Endothelial cell of hepatic sinusoid (primary cell): ENCODE results near the gene OPN1SW.

Experiments
- in situ Hi-C: cut with HindIII; loops from 2 replicates; pipeline ENCODE4 v1.10.0; 2017; ENCODE audit warnings: low sequenced_read_pairs

OPN1SW gene

GRCh38 chr7:128763541-128763940, 12.1 kb downstream of the OPN1SW start:
- in situ Hi-C loops, result no loop called here

- in situ Hi-C loops, result no loop called here
Measured at GRCh38 chr7:128759242-128759641, 16.4 kb downstream of the OPN1SW start.

- in situ Hi-C loops, result no loop called here
Measured at GRCh38 chr7:128758553-128758952, 17.0 kb downstream of the OPN1SW start.

- in situ Hi-C loops, result no loop called here
Measured at GRCh38 chr7:128757203-128757602, 18.4 kb downstream of the OPN1SW start.

GRCh38 chr7:128755819-128756476, 19.6 kb downstream of the OPN1SW start:
- in situ Hi-C loops, result no loop called here

GRCh38 chr7:128755075-128755818, 20.3 kb downstream of the OPN1SW start:
- in situ Hi-C loops, result no loop called here

GRCh38 chr7:128752251-128752650, 23.3 kb downstream of the OPN1SW start:
- in situ Hi-C loops, result no loop called here

- in situ Hi-C loops, result no loop called here
Measured at GRCh38 chr7:128747327-128748079, 28.1 kb downstream of the OPN1SW start.

GRCh38 chr7:128745706-128746105, 29.9 kb downstream of the OPN1SW start:
- in situ Hi-C loops, result no loop called here

GRCh38 chr7:128744366-128744905, 31.2 kb downstream of the OPN1SW start:
- in situ Hi-C loops, result no loop called here

GRCh38 chr7:128743112-128743772, 32.4 kb downstream of the OPN1SW start:
- in situ Hi-C loops, result no loop called here

- in situ Hi-C loops, result no loop called here
Measured at GRCh38 chr7:128742206-128742605, 33.4 kb downstream of the OPN1SW start.

GRCh38 chr7:128741491-128741890, 34.1 kb downstream of the OPN1SW start:
- in situ Hi-C loops, result no loop called here

- in situ Hi-C loops, result no loop called here
Measured at GRCh38 chr7:128740996-128741395, 34.6 kb downstream of the OPN1SW start.

- in situ Hi-C loops, result no loop called here
Measured at GRCh38 chr7:128739990-128740682, 35.5 kb downstream of the OPN1SW start.

GRCh38 chr7:128739048-128739962, 36.3 kb downstream of the OPN1SW start, which contains the start of gene CALU:
Gene CALU, plus strand, starts transcription at chr7:128739359. Its CDS starts 9,225 bp downstream, at chr7:128748584.
- in situ Hi-C loops, result no loop called here

GRCh38 chr7:128738570-128739047, 37.0 kb downstream of the OPN1SW start:
- in situ Hi-C loops, result no loop called here

- in situ Hi-C loops, result no loop called here
Measured at GRCh38 chr7:128737867-128738385, 37.7 kb downstream of the OPN1SW start.

GRCh38 chr7:128737441-128737840, 38.2 kb downstream of the OPN1SW start:
- in situ Hi-C loops, result no loop called here
